Inflammatory macrophage treated with lipopolysaccharide for 4 hours (primary cell): ENCODE data around the gene CLEC4F.

Experiments
- DNase-seq: peaks from one replicate; pipeline ENCODE4 v3.0.0-alpha.2; 2020

CLEC4F gene

DNA sequence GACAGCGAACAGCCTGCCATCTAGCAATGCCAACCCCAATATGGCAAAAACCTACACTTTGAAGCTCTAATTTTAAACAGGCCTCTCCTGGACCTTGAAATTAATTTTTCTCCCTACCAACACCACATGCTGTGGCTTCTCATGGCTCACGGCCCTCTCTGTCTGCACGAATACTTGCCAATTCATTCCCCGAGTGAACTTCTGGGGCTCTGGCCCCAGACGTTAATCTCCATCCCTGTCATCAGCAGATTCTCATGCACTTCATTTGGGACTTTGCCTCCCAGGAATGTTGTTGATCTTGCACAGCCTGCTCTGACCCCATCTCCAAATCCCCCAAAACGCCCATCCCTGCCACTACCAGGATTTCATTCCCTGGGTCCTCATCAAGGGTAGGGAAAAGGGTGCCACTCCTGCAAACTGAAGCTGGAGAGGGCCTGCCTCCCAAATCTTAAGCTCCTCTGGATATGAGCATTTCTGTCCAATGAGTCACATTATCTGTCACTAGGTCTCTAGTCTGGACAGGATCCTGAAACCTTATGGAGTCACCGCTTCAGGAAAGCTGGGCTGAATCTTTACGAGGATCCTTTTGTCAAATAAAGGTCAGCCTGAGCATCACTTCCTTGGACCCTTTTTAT, 40.4 kb downstream of the CLEC4F start:
- DNase-seq: no peak

- DNase-seq: no peak
These were observed 40.9 kb downstream of the CLEC4F start for GRCh38 chr2:70779491-70779890.

GRCh38 chr2:70778676-70779075, 41.7 kb downstream of the CLEC4F start:
- DNase-seq: no peak

- DNase-seq: no peak
These were observed 42.9 kb downstream of the CLEC4F start for GRCh38 chr2:70777450-70777849.

- no peak for DNase-seq
These were observed 44.1 kb downstream of the CLEC4F start for GRCh38 chr2:70776266-70776665.

- DNase-seq: peak; percentile 71
These were observed 45.3 kb downstream of the CLEC4F start for GRCh38 chr2:70775141-70775540.

- no peak for DNase-seq
These were observed 47.8 kb downstream of the CLEC4F start for GRCh38 chr2:70772486-70773155.

GRCh38 chr2:70771446-70771845, 49.0 kb downstream of the CLEC4F start:
- DNase-seq: no peak

DNA sequence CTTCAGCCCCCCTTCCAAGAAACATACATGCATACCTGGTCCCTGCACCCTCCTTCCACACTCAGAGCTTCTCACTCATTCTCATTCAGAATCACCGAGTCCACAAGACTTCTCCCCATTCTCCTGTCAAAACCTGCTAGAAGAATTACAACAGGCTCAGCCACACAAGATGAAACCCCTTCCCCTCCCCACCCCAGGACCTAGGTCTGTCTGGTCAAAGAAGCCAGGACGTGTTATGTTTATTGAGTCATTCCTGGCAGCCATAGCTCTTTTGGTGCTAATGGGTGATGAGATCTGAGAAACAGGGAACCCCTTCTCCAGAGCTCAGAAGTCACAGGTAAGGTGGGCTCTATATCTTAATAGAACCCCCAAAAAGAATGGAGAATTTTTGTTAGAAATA, 50.9 kb downstream of the CLEC4F start:
- DNase-seq: no peak

DNA sequence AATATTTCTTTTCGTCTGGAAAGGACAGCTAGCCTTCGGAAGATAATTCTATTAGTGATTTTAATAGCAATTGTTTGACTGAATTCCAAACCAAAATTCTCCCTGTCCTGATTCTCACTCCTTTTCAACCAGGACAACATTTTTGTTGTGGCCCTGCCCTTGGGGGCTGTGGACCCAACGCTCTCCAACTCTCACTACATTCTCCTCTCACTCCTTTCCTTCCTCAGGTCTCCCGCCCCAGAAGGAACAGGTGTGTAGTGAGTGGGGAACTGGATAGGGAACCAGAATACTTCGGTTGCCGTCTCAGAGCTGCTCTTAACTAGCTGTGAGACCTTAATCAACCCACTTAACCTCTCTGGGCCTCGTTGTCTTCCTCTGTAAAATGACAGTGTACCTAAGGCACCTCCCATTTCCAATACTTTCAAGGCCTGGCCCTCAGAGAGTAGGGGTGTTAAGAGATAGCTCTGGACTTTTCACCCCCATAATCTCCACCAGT, 51.8 kb downstream of the CLEC4F start:
- no peak for DNase-seq

- DNase-seq: peak; percentile 56
These were observed 52.5 kb downstream of the CLEC4F start, which contains the start of gene ADD2 for GRCh38 chr2:70767699-70768589. TSS of gene ADD2 (minus strand) at chr2:70768200. CDS start at chr2:70706408, 61,792 bp downstream.

DNA sequence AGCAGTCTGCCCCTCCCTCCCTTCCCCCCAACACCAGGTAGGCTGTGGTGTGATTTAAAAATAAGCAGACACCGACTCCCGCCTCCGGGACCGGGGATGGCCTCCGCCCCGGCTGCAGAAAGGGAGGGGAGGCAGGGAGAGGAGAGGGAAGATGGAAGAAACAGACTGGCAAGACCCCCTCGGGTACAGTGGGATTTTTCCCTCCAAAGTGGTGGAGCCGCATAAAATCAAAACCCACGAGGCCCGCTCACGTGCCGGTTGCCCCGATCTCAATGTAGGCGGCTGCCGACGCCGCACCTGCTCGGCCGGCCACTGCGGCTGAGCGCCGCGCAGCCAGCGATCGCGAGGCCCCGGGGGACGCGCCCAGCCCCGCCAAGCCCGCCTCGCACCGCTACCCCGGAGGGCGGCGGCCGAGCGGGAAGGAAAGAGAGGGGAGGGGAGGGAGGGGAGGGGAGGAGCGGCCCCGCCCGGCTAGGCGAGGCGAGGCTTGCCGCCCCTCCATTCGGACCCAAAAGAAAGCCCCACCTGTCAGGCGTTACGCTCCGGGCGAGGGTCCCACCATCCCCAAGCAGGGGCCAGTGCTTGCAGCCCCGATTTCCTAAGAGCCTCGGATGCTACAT, 53.2 kb downstream of the CLEC4F start:
- no peak for DNase-seq

DNA sequence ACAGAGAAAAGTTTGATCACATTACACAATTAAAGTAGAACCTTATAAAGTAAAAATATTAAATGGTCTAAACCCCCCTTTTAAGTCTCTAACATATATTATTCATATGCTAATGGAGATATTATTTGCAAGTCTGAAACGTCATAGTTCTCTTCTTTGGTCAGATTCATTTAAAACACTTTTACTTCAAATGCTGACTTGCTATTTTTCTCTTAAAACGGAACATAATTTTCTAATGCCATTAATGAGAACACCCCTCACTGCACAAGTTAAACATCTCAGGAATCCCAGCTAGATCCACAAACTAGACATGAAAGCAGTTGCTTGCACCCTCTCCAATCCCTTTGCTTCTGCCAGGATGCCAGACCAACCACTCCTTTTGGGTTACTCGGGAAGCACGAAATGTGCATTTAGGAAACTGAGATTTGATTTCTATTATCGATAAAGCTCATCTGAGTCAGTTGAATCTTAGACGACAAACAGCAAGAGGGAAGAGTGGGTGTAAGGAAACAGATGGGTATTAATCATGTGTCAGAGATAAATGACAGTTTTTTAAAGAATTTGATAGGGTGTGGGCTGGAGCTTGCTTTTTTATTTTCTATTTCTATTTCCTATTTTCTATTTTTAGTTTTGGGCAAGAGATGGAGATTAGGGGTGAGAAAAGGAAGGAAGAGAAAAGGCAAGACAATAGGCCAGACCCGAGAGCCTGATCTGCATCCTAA, 53.9 kb downstream of the CLEC4F start:
- DNase-seq: peak; percentile 23

DNA sequence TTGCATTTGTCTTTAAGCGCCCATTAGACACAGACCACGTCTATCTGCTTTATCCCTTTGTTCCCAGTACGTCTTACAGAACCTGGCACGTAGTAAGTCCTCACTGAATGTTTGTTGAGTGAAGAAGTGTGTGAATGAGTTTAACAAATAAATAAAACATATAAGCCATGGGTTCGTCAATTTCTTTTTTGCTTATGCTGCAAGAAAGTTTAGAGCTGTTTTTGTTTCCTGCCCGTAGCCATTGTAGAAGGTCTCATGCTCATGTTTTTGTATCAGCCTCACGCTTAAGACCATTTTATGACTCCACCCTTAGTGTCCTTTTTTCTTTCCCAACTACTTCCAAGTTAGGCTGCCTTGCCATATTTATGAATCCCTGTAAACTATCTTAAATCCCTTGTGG, 54.9 kb downstream of the CLEC4F start:
- no peak for DNase-seq

GRCh38 chr2:70759446-70759845, 61.0 kb downstream of the CLEC4F start:
- no peak for DNase-seq
